Stimulated activated effector memory CD8-positive, alpha-beta T cell treated with anti-CD3 and anti-CD28 coated beads, Interleukin-12 subunit alpha, Interleukin-12 subunit beta, amount 100 ng/mL, for 72 hours (primary cell): Measurements from ENCODE around the gene AKR1C8.
"Not testable (repeated sequence)": the region's sequence is repeated elsewhere in the genome, so short reads cannot be mapped to it uniquely, and the experiment has no call there.

Experiments
- ATAC-seq: fragments of 150-1000 bp; cut with Tn5 transposase; 2 replicates; pipeline ENCODE4 v1.10.0; 2021
- DNase-seq, 2 donors: peaks; one replicate each; pipeline ENCODE4 v3.0.0; 2021 to 2022; ENCODE audit warnings: low spot score in 2 of 2
- H3K27ac Mint-ChIP-seq: one replicate; pipeline ENCODE4 v1.8.0; 2022; ENCODE audit warnings: mild to moderate bottlenecking, mixed read lengths
- H3K36me3 Mint-ChIP-seq: one replicate; pipeline ENCODE4 v1.8.0; 2022; ENCODE audit warnings: mild to moderate bottlenecking, mixed read lengths
- H3K4me1 Mint-ChIP-seq: one replicate; pipeline ENCODE4 v1.8.0; 2022; ENCODE audit warnings: mixed read lengths
- H3K4me3 Mint-ChIP-seq: one replicate; pipeline ENCODE4 v1.8.0; 2022; ENCODE audit warnings: mild to moderate bottlenecking, mixed read lengths
- H3K9me3 Mint-ChIP-seq: one replicate; pipeline ENCODE4 v1.8.0; 2022; ENCODE audit warnings: mixed read lengths

AKR1C8 gene

GRCh38 chr10:5184987-5185775 is at the start of gene AKR1C8:
AKR1C8 (minus strand) TSS chr10:5185150; CDS start chr10:5185104, 46 bp downstream.
- Mint-ChIP-seq H3K36me3 (no peaks in the 10 kb centered on the region), H3K27ac (no peak within 1 kb of the TSS), H3K9me3 (no peaks in the 10 kb centered on the region), H3K4me1 (no peaks in the 10 kb centered on the region), H3K4me3 (no peak within 1 kb of the TSS)
- ATAC-seq: no peak
- no peak for DNase-seq

GRCh38 chr10:5234106-5234860 is 49.3 kb upstream of the AKR1C8 start:
- no peak overlapping the region for H3K27ac Mint-ChIP-seq
- no peak for DNase-seq

GRCh38 chr10:5233324-5233723 is 48.4 kb upstream of the AKR1C8 start:
- no peaks in the 10 kb centered on the region for H3K4me1 Mint-ChIP-seq
- no peak for ATAC-seq
- H3K9me3 Mint-ChIP-seq: peaks cover 13% of the 10 kb centered on the region
- no peak overlapping the region for H3K4me3 Mint-ChIP-seq
- H3K27ac Mint-ChIP-seq: no peak overlapping the region
- DNase-seq: no peak
- H3K36me3 Mint-ChIP-seq: no peaks in the 10 kb centered on the region

More at GRCh38 chr10:5234106-5234860, 49.3 kb upstream of the AKR1C8 start:
- no peak overlapping the region for H3K4me3 Mint-ChIP-seq
- no peaks in the 10 kb centered on the region for H3K36me3 Mint-ChIP-seq
- peaks cover 13% of the 10 kb centered on the region for H3K9me3 Mint-ChIP-seq
- no peak for ATAC-seq
- no peaks in the 10 kb centered on the region for H3K4me1 Mint-ChIP-seq

GRCh38 chr10:5229019-5229418 is 44.1 kb upstream of the AKR1C8 start:
- ATAC-seq (no peak), DNase-seq (no peak)
- Mint-ChIP-seq H3K4me1 (no peaks in the 10 kb centered on the region), H3K4me3 (no peak overlapping the region), H3K9me3 (no peaks in the 10 kb centered on the region), H3K27ac (no peak overlapping the region), H3K36me3 (no peaks in the 10 kb centered on the region)

- H3K27ac Mint-ChIP-seq, H3K4me1 Mint-ChIP-seq, DNase-seq, ATAC-seq, H3K9me3 Mint-ChIP-seq, H3K4me3 Mint-ChIP-seq, H3K36me3 Mint-ChIP-seq: not testable (repeated sequence)
These were observed 38.0 kb upstream of the AKR1C8 start for GRCh38 chr10:5222942-5223341.

GRCh38 chr10:5219262-5219661 is 34.3 kb upstream of the AKR1C8 start:
- ATAC-seq (no peak), DNase-seq (no peak)
- no peak overlapping the region for H3K27ac Mint-ChIP-seq
- no peak overlapping the region for H3K4me3 Mint-ChIP-seq
- H3K4me1 Mint-ChIP-seq: no peaks in the 10 kb centered on the region
- H3K9me3 Mint-ChIP-seq: peaks cover 3% of the 10 kb centered on the region
- no peaks in the 10 kb centered on the region for H3K36me3 Mint-ChIP-seq

GRCh38 chr10:5216801-5217200 is 31.9 kb upstream of the AKR1C8 start:
- DNase-seq (no peak), ATAC-seq (no peak)
- no peaks in the 10 kb centered on the region for H3K4me1 Mint-ChIP-seq
- H3K4me3 Mint-ChIP-seq: no peak overlapping the region
- H3K36me3 Mint-ChIP-seq: no peaks in the 10 kb centered on the region
- no peak overlapping the region for H3K27ac Mint-ChIP-seq
- H3K9me3 Mint-ChIP-seq: peaks cover 3% of the 10 kb centered on the region

GRCh38 chr10:5211696-5212536 is 27.0 kb upstream of the AKR1C8 start:
- H3K9me3 Mint-ChIP-seq: peaks cover 7% of the 10 kb centered on the region
- H3K36me3 Mint-ChIP-seq: no peaks in the 10 kb centered on the region
- DNase-seq: no peak
- no peak overlapping the region for H3K4me3 Mint-ChIP-seq
- no peak for ATAC-seq
- no peak overlapping the region for H3K27ac Mint-ChIP-seq
- no peaks in the 10 kb centered on the region for H3K4me1 Mint-ChIP-seq

GRCh38 chr10:5210261-5210660 is 25.3 kb upstream of the AKR1C8 start:
- H3K4me1 Mint-ChIP-seq, H3K36me3 Mint-ChIP-seq, H3K27ac Mint-ChIP-seq, DNase-seq, H3K9me3 Mint-ChIP-seq, H3K4me3 Mint-ChIP-seq, ATAC-seq: not testable (repeated sequence)

- not testable (repeated sequence) for ATAC-seq
These were observed 24.8 kb upstream of the AKR1C8 start for GRCh38 chr10:5209776-5210175.

GRCh38 chr10:5206799-5207198 is 21.8 kb upstream of the AKR1C8 start:
- Mint-ChIP-seq H3K4me1 (no peaks in the 10 kb centered on the region), H3K36me3 (no peaks in the 10 kb centered on the region), H3K9me3 (peaks cover 7% of the 10 kb centered on the region), H3K4me3 (no peak overlapping the region), H3K27ac (no peak overlapping the region)
- DNase-seq (no peak), ATAC-seq (no peak)

More at GRCh38 chr10:5209776-5210175, 24.8 kb upstream of the AKR1C8 start:
- H3K4me1 Mint-ChIP-seq, DNase-seq, H3K4me3 Mint-ChIP-seq, H3K9me3 Mint-ChIP-seq, H3K27ac Mint-ChIP-seq, H3K36me3 Mint-ChIP-seq: not testable (repeated sequence)

GRCh38 chr10:5199398-5199797 is 14.4 kb upstream of the AKR1C8 start:
- DNase-seq: no peak
- Mint-ChIP-seq H3K4me3 (no peak overlapping the region), H3K4me1 (no peaks in the 10 kb centered on the region), H3K9me3 (peaks cover 6% of the 10 kb centered on the region), H3K36me3 (no peaks in the 10 kb centered on the region), H3K27ac (no peak overlapping the region)
- no peak for ATAC-seq

GRCh38 chr10:5198386-5198785 is 13.4 kb upstream of the AKR1C8 start:
- ATAC-seq: no peak
- Mint-ChIP-seq H3K27ac (no peak overlapping the region), H3K36me3 (no peaks in the 10 kb centered on the region), H3K4me3 (no peak overlapping the region), H3K9me3 (peaks cover 6% of the 10 kb centered on the region), H3K4me1 (no peaks in the 10 kb centered on the region)
- no peak for DNase-seq

- no peaks in the 10 kb centered on the region for H3K36me3 Mint-ChIP-seq
- DNase-seq: no peak
These were observed 11.8 kb upstream of the AKR1C8 start, which contains the start of gene AKR1C4 for GRCh38 chr10:5196702-5197113. AKR1C4 (plus strand) TSS chr10:5196837; CDS start chr10:5196868, 31 bp downstream.

GRCh38 chr10:5195727-5196374 is 10.9 kb upstream of the AKR1C8 start:
- no peak for DNase-seq
- no peaks in the 10 kb centered on the region for H3K4me1 Mint-ChIP-seq
- no peaks in the 10 kb centered on the region for H3K36me3 Mint-ChIP-seq
- H3K27ac Mint-ChIP-seq: no peak overlapping the region
- no peak for ATAC-seq
- H3K9me3 Mint-ChIP-seq: peaks cover 3% of the 10 kb centered on the region
- H3K4me3 Mint-ChIP-seq: no peak overlapping the region

More at GRCh38 chr10:5196702-5197113, 11.8 kb upstream of the AKR1C8 start, which contains the start of gene AKR1C4:
- Mint-ChIP-seq H3K4me1 (no peaks in the 10 kb centered on the region), H3K9me3 (peaks cover 3% of the 10 kb centered on the region), H3K27ac (no peak within 1 kb of the TSS), H3K4me3 (no peak within 1 kb of the TSS)
- no peak for ATAC-seq
